SH-SY5Y (cell line): ENCODE data around the gene TPRX1.

ENCODE experiments used
- GATA2 ChIP-seq: IDR thresholded peaks from 2 replicates; pipeline ENCODE4 v1.6.1; 2011; ENCODE audit warnings: mild to moderate bottlenecking, low read depth, low read length
- GATA3 ChIP-seq: IDR thresholded peaks from 2 replicates; pipeline ENCODE4 v1.6.1; 2011; ENCODE audit warnings: low read depth, mild to moderate bottlenecking, low read length, moderate library complexity

The TPRX1 gene

GRCh38 chr19:47778954-47779351 is 25.4 kb downstream of the TPRX1 start:
- TF ChIP-seq GATA3 (no peak), GATA2 (no peak)

GRCh38 chr19:47778049-47778953 is 26.1 kb downstream of the TPRX1 start, which contains the start of gene SELENOW:
SELENOW (plus strand) TSS chr19:47778703; CDS start chr19:47778786, 83 bp downstream.
- TF ChIP-seq GATA2 (no peak), GATA3 (no peak)

GRCh38 chr19:47776568-47776967 is 27.8 kb downstream of the TPRX1 start:
- no peak for TF ChIP-seq GATA2
- TF ChIP-seq GATA3: no peak

GRCh38 chr19:47769534-47769933 is 34.8 kb downstream of the TPRX1 start:
- TF ChIP-seq GATA3 (no peak), GATA2 (no peak)

GRCh38 chr19:47768604-47769003 is 35.7 kb downstream of the TPRX1 start:
- TF ChIP-seq GATA2 (no peak), GATA3 (no peak)

- TF ChIP-seq GATA2 (no peak), GATA3 (no peak)
Observed at GRCh38 chr19:47767349-47767748, 37.0 kb downstream of the TPRX1 start.

GRCh38 chr19:47766670-47767069 is 37.7 kb downstream of the TPRX1 start:
- TF ChIP-seq GATA2 (no peak), GATA3 (no peak)

GRCh38 chr19:47766359-47766620 is 38.1 kb downstream of the TPRX1 start:
- TF ChIP-seq GATA3 (no peak), GATA2 (no peak)

GRCh38 chr19:47765523-47766358 is 38.6 kb downstream of the TPRX1 start:
- TF ChIP-seq GATA2 (no peak), GATA3 (no peak)

GRCh38 chr19:47762615-47763308 is 41.6 kb downstream of the TPRX1 start:
- TF ChIP-seq GATA2: no peak
- TF ChIP-seq GATA3: no peak

- TF ChIP-seq GATA3 (no peak), GATA2 (no peak)
Observed at GRCh38 chr19:47762151-47762550, 42.2 kb downstream of the TPRX1 start.

GRCh38 chr19:47761566-47761965 is 42.8 kb downstream of the TPRX1 start:
- TF ChIP-seq GATA3 (no peak), GATA2 (no peak)

GRCh38 chr19:47760632-47760999 is 43.7 kb downstream of the TPRX1 start:
- no peak for TF ChIP-seq GATA3
- no peak for TF ChIP-seq GATA2

- no peak for TF ChIP-seq GATA2
- TF ChIP-seq GATA3: no peak
Observed at GRCh38 chr19:47758443-47758804, 45.9 kb downstream of the TPRX1 start.
